ENCODE results near the gene MICAL3.

GRCh38 chr22:17984114-17984513 lies 40.2 kb downstream of the MICAL3 start:
- TF ChIP-seq TAF1 (IDR thresholded peaks at IDR 0.05; ENCODE audit: borderline replicate concordance, insufficient read depth, low read length) (no peak), REST (IDR thresholded peaks at IDR 0.05; ENCODE audit: insufficient read depth in 1 of 2, low read depth in 2 of 2, low read length in 2 of 2) (no peak), SIN3A (IDR thresholded peaks at IDR 0.05; ENCODE audit: borderline replicate concordance, insufficient read depth, low read length) (no peak), FOXP2 (optimal IDR thresholded peaks at IDR 0.05; ENCODE audit: borderline replicate concordance, extremely low read depth, extremely low read length, insufficient read depth) (no peak)

Data from PFSK-1 (cell line).